ENCODE measurements around the gene VCAN. TPM values are rescaled to one million over a fixed set of nuclear protein-coding genes. Genes with fewer than 3 reads are reported as not detected.

Gene VCAN
- total RNA-seq, 2 donors from 2014 or later: 9.8 to 27.2 TPM

DNA sequence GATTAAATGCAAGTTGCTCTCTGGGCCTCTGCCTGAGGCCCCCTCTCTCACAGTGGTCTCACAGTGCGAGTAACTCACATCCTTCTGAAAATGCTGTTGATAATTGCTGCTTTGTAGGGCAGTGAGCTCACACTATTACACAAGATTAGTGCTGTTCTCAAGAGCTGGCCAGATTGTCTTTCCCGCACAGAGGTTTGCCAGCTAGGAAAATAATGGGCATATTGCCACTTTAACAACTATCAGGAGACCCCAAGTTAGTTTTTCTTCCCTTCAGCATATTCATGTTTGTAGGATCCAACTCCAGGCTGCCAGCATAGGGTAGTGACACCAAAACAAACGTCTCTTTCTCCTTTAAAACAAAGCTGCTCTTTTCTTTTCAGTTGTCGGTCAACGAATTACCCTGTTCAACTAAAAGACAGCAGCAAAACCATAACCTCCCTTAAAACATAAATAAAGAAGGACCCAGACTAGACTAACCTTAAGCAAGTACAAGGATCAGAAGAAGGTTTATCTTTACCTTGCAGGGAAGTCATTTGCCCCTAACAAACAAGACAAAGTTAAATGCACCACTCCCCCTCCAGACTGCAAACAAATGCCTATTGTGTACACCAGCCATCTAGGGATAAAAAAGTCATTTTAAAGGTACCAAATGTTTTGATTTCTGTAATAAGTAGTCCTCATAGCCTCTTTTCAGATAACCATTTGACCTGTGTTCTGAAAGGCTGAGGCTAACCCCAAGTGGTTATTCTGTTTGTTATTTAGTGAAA lies 91.4 kb downstream of the VCAN start:
- no peak for DNase-seq
- Histone ChIP-seq H3K4me3 (no peak overlapping the region), H3K4me1 (no peaks in the 10 kb centered on the region), H3K27ac (no peak overlapping the region), H3K9me3 (no peaks in the 10 kb centered on the region), H3K36me3 (no peaks in the 10 kb centered on the region), H3K27me3 (no peaks in the 10 kb centered on the region), H3K9ac (ENCODE audit: low read depth in 2 of 2, low read length in 2 of 2) (no peak overlapping the region)
- intact Hi-C loops (cut with DNase I): loop anchor here (5.0 kb wide), 1 partner anchor 1211 kb away; no protein-coding TSS in a partner anchor
- no peak for TF ChIP-seq CTCF (IDR thresholded peaks at IDR 0.05)

DNA sequence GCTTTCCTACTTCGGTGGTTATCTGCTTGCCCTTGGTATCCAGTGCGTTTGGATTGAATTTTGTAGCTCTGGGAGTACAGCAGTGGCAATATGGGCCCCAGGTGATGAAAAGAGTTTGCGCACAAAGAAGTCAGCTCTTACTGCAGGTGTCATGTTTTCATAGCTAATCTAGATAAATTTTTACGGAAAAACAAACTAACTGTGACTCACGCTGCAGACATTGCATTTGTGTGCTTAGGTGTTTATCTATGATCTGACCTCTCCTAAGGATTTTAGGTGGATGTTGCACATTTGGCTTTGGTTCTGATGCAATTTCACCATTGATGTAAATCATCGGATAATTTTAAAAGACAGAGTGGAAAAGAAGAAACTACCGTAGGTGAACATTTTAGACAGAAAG lies 92.1 kb downstream of the VCAN start:
- H3K27ac ChIP-seq: no peak overlapping the region
- TF ChIP-seq CTCF (IDR thresholded peaks at IDR 0.05): no peak
- H3K4me1 ChIP-seq: no peaks in the 10 kb centered on the region
- H3K27me3 ChIP-seq: no peaks in the 10 kb centered on the region
- intact Hi-C loops (cut with DNase I): loop anchor here (5.0 kb wide), 1 partner anchor 1211 kb away; no protein-coding TSS in a partner anchor
- no peak overlapping the region for H3K4me3 ChIP-seq
- no peaks in the 10 kb centered on the region for H3K9me3 ChIP-seq
- no peak for DNase-seq
- H3K9ac ChIP-seq (ENCODE audit: low read depth in 2 of 2, low read length in 2 of 2): no peak overlapping the region
- no peaks in the 10 kb centered on the region for H3K36me3 ChIP-seq

- peak; percentile 64 for TF ChIP-seq CTCF (IDR thresholded peaks at IDR 0.05)
- intact Hi-C loops (cut with DNase I): loop anchor here (5.0 kb wide), 1 partner anchor 1212 kb away; no protein-coding TSS in a partner anchor
- no peak for DNase-seq
- Histone ChIP-seq H3K4me3 (no peak overlapping the region), H3K4me1 (no peaks in the 10 kb centered on the region), H3K36me3 (no peaks in the 10 kb centered on the region), H3K9ac (ENCODE audit: low read depth in 2 of 2, low read length in 2 of 2) (no peak overlapping the region), H3K27me3 (no peaks in the 10 kb centered on the region), H3K27ac (no peak overlapping the region), H3K9me3 (no peaks in the 10 kb centered on the region)
Measured at GRCh38 chr5:83564069-83564749, 92.7 kb downstream of the VCAN start.

GRCh38 chr5:83567741-83568140 lies 96.2 kb downstream of the VCAN start:
- no peaks in the 10 kb centered on the region for H3K4me1 ChIP-seq
- TF ChIP-seq CTCF (IDR thresholded peaks at IDR 0.05): no peak
- intact Hi-C loops (cut with DNase I): no loop called here
- no peak overlapping the region for H3K9ac ChIP-seq (ENCODE audit: low read depth in 2 of 2, low read length in 2 of 2)
- DNase-seq: no peak
- H3K27me3 ChIP-seq: no peaks in the 10 kb centered on the region
- no peaks in the 10 kb centered on the region for H3K9me3 ChIP-seq
- H3K36me3 ChIP-seq: no peaks in the 10 kb centered on the region
- H3K4me3 ChIP-seq: no peak overlapping the region
- H3K27ac ChIP-seq: no peak overlapping the region

- Histone ChIP-seq H3K9ac (ENCODE audit: low read depth in 2 of 2, low read length in 2 of 2) (no peak overlapping the region), H3K27me3 (no peaks in the 10 kb centered on the region), H3K27ac (no peak overlapping the region), H3K36me3 (no peaks in the 10 kb centered on the region), H3K4me3 (no peak overlapping the region), H3K9me3 (no peaks in the 10 kb centered on the region), H3K4me1 (no peaks in the 10 kb centered on the region)
- TF ChIP-seq CTCF (IDR thresholded peaks at IDR 0.05): no peak
- DNase-seq: no peak
- intact Hi-C loops (cut with DNase I): no loop called here
Measured at GRCh38 chr5:83568186-83568585, 96.6 kb downstream of the VCAN start.

All from colonic mucosa (tissue), 4 donors.